ENCODE results near the gene MRPL40.

DNA sequence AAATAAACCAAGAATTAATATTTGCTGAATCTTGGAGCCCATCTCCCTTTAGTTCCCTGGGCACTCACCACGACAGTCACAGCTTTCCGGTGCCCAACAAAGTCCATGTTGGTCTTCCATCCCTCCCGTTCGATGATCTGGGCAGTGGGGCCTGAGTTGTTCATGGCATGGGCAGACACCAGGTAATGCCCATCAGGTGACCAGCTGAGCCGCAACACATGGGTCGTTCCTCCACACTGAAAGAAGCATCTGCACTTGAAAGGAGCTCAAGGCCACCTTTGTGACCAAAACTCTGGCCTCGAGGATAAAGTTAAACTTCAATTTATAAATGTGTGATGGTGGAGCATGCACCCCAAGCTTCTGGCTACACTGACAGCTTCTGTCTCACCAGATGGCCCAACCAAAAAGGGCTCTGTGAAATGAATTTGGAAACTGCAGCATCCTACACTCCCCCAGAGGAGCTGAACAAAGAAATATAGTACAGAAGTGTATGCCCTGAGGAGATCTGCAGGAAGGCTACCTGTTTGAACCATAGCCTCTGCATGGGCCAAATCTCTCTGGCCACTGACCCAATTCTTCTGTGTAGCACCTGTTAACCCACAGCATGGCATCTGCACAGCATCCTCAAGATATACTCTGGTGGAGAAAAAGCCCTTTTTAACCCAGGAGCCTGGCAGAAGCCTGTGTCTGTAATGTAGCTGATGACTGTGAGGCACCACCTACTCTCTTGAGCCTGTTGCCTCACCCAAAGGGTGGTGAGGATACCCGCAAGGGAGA lies 37.9 kb upstream of the MRPL40 start:
- TF ChIP-seq, protein P1, sequence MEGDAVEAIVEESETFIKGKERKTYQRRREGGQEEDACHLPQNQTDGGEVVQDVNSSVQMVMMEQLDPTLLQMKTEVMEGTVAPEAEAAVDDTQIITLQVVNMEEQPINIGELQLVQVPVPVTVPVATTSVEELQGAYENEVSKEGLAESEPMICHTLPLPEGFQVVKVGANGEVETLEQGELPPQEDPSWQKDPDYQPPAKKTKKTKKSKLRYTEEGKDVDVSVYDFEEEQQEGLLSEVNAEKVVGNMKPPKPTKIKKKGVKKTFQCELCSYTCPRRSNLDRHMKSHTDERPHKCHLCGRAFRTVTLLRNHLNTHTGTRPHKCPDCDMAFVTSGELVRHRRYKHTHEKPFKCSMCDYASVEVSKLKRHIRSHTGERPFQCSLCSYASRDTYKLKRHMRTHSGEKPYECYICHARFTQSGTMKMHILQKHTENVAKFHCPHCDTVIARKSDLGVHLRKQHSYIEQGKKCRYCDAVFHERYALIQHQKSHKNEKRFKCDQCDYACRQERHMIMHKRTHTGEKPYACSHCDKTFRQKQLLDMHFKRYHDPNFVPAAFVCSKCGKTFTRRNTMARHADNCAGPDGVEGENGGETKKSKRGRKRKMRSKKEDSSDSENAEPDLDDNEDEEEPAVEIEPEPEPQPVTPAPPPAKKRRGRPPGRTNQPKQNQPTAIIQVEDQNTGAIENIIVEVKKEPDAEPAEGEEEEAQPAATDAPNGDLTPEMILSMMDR (IDR thresholded peaks at IDR 0.05 in 2 of 3, conservative IDR thresholded peaks at IDR 0.05 in 1 of 3; ENCODE audit: control insufficient read depth in 2 of 3, extremely low read depth in 1 of 3, insufficient read depth in 1 of 3, low read depth in 3 of 3, low read length in 3 of 3): no peak
- TF ChIP-seq, protein P2, sequence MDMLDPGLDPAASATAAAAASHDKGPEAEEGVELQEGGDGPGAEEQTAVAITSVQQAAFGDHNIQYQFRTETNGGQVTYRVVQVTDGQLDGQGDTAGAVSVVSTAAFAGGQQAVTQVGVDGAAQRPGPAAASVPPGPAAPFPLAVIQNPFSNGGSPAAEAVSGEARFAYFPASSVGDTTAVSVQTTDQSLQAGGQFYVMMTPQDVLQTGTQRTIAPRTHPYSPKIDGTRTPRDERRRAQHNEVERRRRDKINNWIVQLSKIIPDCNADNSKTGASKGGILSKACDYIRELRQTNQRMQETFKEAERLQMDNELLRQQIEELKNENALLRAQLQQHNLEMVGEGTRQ (IDR thresholded peaks at IDR 0.05; ENCODE audit: borderline replicate concordance, low read depth, low read length): no peak
